Body of pancreas (tissue), 4 donors: ENCODE results near the gene PAPOLB. TPM values are rescaled to one million over a fixed set of nuclear protein-coding genes. Genes with fewer than 3 reads are reported as not detected.

Experiments
- ATAC-seq: fragments of 150-250 bp; one replicate; pipeline ENCODE4 v1.9.1; 2016
- DNase-seq, 4 donors: peaks; one replicate each; pipeline ENCODE4 v3.0.0-alpha.2; 2019
- H3K27ac ChIP-seq, 4 donors: fragments of 200-600 bp; sonication (generic); 1 replicate in 3 of 4; 2 replicates in 1 of 4; pipeline versions ENCODE4 v1.5.1 to v1.6.1; 2016 to 2019; ENCODE audit warnings: mild to moderate bottlenecking in 1 of 4, mixed read lengths in 1 of 4, moderate library complexity in 1 of 4
- H3K27me3 ChIP-seq, 2 donors: fragments of 200-600 bp; sonication (generic); one replicate each; pipeline ENCODE4 v1.6.0; 2016; ENCODE audit warnings: mild to moderate bottlenecking in 1 of 2
- H3K36me3 ChIP-seq, 2 donors: fragments of 200-600 bp; sonication (generic); replicated peaks in 1 of 2; 2 replicates each; pipeline ENCODE4 v1.5.1; 2016; ENCODE audit warnings: low read depth in 2 of 2; ENCODE audit not compliant: insufficient read depth in 1 of 2
- H3K4me1 ChIP-seq: fragments of 200-600 bp; sonication (generic); one replicate; pipeline ENCODE4 v1.6.0; 2016
- H3K4me3 ChIP-seq, 2 donors: fragments of 200-600 bp; sonication (generic); 1 replicate in 1 of 2; 2 replicates in 1 of 2; pipeline ENCODE4 v1.5.1; 2016 to 2019
- H3K9me3 ChIP-seq, 3 donors: fragments of 200-600 bp; sonication (generic); 1 replicate in 2 of 3; 2 replicates in 1 of 3; pipeline ENCODE4 v1.5.1; 2016
- POLR2A ChIP-seq, 3 donors: fragments of 450-650 bp; IDR thresholded peaks; one replicate each; pipeline ENCODE4 v1.6.1; 2016; ENCODE audit warnings: antibody characterized with exemption in 3 of 3, mild to moderate bottlenecking in 2 of 3
- WGBS, 2 donors: methylation state at CpG; one replicate each; pipeline ENCODE4 v1.1.5; 2017; 5-methylcytosine and 5-hydroxymethylcytosine counted together
- intact Hi-C: fragments of 100-400 bp; cut with DNase I; formaldehyde crosslinking; loops from one replicate; pipeline ENCODE4 v1.15.1; 2023
- total RNA-seq, 2 donors: library from RNA; depleted of rRNA; stranded (reverse); fragments of >200 nt; gene quantifications; one replicate each; pipeline ENCODE4 v1.1.0, GENCODE V29; 2016
- TF ChIP-seq, protein P1 (sequence below), 7 experiments: fragments of 450-650 bp in 4 of 7; fragments of 200-600 bp in 3 of 7; sonication (generic) in 3 of 7; IDR thresholded peaks; one replicate each; pipeline ENCODE4 v1.5.1; 2016 to 2019; ENCODE audit warnings: antibody characterized with exemption in 7 of 7

Gene PAPOLB
- total RNA-seq, 2 donors from 2014 or later = under 0.01 TPM; not detected in 1

DNA sequence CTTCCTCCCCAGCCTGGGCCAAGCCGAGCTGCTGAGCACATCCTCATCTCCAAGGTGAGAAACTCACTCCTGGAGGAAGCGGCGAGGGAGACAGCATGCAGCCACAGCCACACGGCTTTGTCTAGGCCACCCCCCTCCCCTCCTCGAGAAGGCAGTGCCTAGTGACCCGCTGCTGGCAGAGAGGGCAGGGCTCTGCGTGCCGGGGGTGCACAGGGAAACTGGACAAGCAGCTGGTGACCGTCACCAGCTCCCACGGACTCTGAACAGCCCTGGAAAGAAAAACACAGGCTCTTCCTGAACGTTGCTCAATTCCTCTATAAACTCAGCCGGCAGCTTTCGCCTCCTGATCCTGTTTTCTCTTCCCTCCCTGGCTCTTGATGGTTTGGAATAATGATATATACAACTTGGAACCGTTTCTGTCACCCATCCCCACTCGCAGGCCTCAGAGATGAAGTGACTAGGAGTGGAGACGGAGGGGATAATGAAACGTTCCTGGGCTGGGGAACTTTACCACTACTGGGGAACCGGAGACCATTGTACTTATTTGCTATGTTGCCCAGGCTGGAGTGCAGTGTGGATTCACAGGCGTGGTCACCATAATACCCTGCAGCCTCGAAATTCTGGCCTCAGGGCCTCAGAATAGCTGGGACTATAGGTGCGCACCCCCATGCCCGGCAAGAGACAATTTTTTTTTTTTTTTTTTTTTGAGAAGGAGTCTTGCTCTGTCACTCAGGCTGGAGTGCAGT is 19.3 kb downstream of the PAPOLB start:
- H3K4me3 ChIP-seq = no peak overlapping the region
- TF ChIP-seq POLR2A (IDR thresholded peaks at IDR 0.05) = peak in 2 of 3 donors; percentile 43 to 46
- TF ChIP-seq, protein P1, sequence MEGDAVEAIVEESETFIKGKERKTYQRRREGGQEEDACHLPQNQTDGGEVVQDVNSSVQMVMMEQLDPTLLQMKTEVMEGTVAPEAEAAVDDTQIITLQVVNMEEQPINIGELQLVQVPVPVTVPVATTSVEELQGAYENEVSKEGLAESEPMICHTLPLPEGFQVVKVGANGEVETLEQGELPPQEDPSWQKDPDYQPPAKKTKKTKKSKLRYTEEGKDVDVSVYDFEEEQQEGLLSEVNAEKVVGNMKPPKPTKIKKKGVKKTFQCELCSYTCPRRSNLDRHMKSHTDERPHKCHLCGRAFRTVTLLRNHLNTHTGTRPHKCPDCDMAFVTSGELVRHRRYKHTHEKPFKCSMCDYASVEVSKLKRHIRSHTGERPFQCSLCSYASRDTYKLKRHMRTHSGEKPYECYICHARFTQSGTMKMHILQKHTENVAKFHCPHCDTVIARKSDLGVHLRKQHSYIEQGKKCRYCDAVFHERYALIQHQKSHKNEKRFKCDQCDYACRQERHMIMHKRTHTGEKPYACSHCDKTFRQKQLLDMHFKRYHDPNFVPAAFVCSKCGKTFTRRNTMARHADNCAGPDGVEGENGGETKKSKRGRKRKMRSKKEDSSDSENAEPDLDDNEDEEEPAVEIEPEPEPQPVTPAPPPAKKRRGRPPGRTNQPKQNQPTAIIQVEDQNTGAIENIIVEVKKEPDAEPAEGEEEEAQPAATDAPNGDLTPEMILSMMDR (IDR thresholded peaks at IDR 0.05) = no peak
- DNase-seq (peak; percentile 57 to 83 (median 73)), ATAC-seq (peak; percentile 86)
- 33 to 34% methylated on average over 18 to 22 of the region's 22 CpGs for WGBS, 2 donors
- no peaks in the 10 kb centered on the region for H3K9me3 ChIP-seq
- peaks cover 12% of the 10 kb centered on the region for H3K4me1 ChIP-seq
- H3K36me3 ChIP-seq = no peaks in the 10 kb centered on the region
- intact Hi-C loops = no loop called here
- H3K27me3 ChIP-seq = no peaks in the 10 kb centered on the region
- H3K27ac ChIP-seq = peak overlapping the region in 3 of 4 donors; percentile 48 to 72 (median 53)

DNA sequence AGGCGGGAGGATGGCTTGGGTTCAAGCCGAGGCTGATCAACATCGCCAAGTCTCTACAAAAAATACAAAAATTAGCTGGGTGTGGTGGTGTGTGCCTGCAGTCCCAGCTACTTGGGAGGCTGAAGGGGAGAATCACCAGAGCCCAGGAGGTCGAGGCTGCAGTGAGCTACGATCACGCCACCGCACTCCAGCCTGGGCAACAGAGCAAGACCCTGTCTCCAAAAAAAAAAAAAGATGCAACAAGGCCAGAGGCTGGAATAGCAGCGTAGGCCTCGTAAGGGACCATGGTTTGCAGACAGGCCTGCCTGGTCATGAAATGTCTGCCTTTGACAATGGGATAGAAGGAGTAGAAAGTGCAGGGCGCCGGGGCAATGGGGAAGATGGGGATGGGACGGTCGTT is 20.0 kb downstream of the PAPOLB start:
- intact Hi-C loops = no loop called here
- Histone ChIP-seq H3K4me1 (peaks cover 12% of the 10 kb centered on the region), H3K36me3 (no peaks in the 10 kb centered on the region), H3K4me3 (no peak overlapping the region), H3K27ac (peak overlapping the region in 3 of 4 donors; percentile 48 to 72 (median 53)), H3K9me3 (no peaks in the 10 kb centered on the region), H3K27me3 (no peaks in the 10 kb centered on the region)
- DNase-seq (no peak), ATAC-seq (no peak)
- TF ChIP-seq, protein P1 (IDR thresholded peaks at IDR 0.05) = no peak
- no peak for TF ChIP-seq POLR2A (IDR thresholded peaks at IDR 0.05)
- 89 to 90% methylated on average over 10 to 13 of the region's 13 CpGs for WGBS, 2 donors

DNA sequence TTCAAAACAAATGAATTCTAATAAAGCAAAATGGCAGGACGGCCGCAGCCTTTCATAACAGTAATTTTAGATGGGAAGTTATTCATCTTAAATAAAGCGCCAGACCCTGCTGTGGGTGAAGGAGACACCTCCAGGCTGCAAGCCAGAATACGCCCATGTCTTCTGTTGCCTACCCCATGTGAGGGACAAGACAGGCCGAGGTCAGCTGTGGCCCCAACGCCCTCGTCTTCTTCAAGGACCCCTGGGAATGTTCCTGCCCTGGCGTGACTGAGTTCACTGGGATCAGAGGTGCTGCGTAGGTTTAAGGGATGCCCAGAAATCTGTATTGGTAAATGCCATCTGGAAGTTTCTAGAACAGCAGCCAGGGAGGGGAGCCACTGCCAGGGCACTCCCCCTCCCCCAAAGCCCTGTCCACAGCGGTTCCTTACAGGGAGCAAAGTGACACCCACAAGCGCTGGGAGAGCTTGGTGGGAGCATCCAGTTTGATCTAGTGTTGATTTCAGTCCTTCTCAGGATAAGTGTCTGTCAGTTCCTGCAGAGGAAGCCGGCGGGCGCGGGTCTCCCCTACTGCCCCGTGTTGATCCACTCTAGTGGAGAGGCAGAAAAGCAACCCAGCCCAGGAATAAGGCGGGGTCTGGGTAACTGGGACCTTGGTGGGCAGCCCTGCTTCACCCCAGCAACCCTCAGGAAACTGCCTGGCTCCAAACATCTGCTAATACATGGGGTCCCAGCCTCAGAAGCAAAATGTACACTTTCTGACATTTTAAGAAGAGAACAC is 20.6 kb downstream of the PAPOLB start:
- 94 to 95% methylated on average over 13 to 16 of the region's 17 CpGs for WGBS, 2 donors
- Histone ChIP-seq H3K27me3 (no peaks in the 10 kb centered on the region), H3K4me1 (peaks cover 12% of the 10 kb centered on the region), H3K9me3 (no peaks in the 10 kb centered on the region), H3K27ac (peak overlapping the region in 1 of 4 donors; percentile 72), H3K36me3 (no peaks in the 10 kb centered on the region), H3K4me3 (no peak overlapping the region)
- DNase-seq = no peak
- TF ChIP-seq, protein P1 (IDR thresholded peaks at IDR 0.05) = no peak
- no peak for TF ChIP-seq POLR2A (IDR thresholded peaks at IDR 0.05)
- no peak for ATAC-seq
- intact Hi-C loops = no loop called here

DNA sequence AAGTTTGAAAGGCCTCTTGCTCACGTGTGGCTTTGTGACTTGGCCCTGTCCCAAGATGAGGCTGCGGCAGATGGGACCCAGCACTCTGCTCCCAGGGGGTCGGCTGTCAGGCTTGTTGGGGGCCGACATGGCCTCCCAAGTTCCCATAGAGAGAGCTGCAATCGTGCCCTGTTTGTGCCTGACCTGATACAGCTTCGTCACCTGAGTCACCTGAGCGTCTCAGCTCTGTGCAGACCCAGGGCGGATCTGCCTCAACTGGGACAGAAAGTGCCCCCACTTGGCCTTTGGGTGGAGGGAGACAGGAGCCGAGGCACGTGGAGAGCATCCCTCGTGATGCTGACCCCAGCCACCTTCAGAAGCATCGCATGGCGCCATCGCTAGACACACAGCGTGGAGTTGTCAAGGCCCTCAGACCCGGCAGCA is 21.7 kb downstream of the PAPOLB start:
- Histone ChIP-seq H3K27me3 (no peaks in the 10 kb centered on the region), H3K4me1 (peaks cover 12% of the 10 kb centered on the region), H3K36me3 (no peaks in the 10 kb centered on the region), H3K4me3 (no peak overlapping the region), H3K9me3 (no peaks in the 10 kb centered on the region), H3K27ac (no peak overlapping the region)
- intact Hi-C loops = no loop called here
- no peak for ATAC-seq
- TF ChIP-seq POLR2A (IDR thresholded peaks at IDR 0.05) = no peak
- TF ChIP-seq, protein P1 (IDR thresholded peaks at IDR 0.05) = no peak
- WGBS, 2 donors = 67 to 82% methylated on average over 5 to 16 of the region's 16 CpGs
- DNase-seq = no peak
